WTC11 (cell line): ENCODE data around the gene CLEC20A. TPM values are rescaled to one million over a fixed set of nuclear protein-coding genes. Genes with fewer than 3 reads are reported as not detected.
A peak's percentile ranks its signal among the peaks of the same experiment; 100 is the strongest.

Experiments used
- ATAC-seq: fragments of 200-7000 bp; cut with Tn5 transposase; 2 replicates; pipeline ENCODE4 v1.10.0; 2021; ENCODE audit warnings: mild to moderate bottlenecking, moderate library complexity
- CTCF ChIA-PET: fragments of 300-600 bp; sonication (Branson Sonifier 250); formaldehyde crosslinking; loops from one replicate; lab custom pipeline; 2021; ENCODE audit warnings: antibody characterized with exemption; lab: Charles Lee
- POLR2A ChIA-PET: fragments of 350-600 bp; sonication (Branson Sonifier 250); formaldehyde crosslinking; loops from one replicate; lab custom pipeline; 2021; ENCODE audit warnings: antibody characterized with exemption; lab: Charles Lee
- DNase-seq: peaks from one replicate; pipeline ENCODE4 v3.0.0; 2021; ENCODE audit warnings: low spot score
- H3K27ac Mint-ChIP-seq: 2 replicates; pipeline ENCODE4 v1.8.0; 2021; ENCODE audit warnings: mixed read lengths
- H3K27me3 Mint-ChIP-seq: 2 replicates; pipeline ENCODE4 v1.8.0; 2021; ENCODE audit warnings: low read depth, mild to moderate bottlenecking, moderate library complexity, mixed read lengths
- H3K36me3 Mint-ChIP-seq: 2 replicates; pipeline ENCODE4 v1.8.0; 2021; ENCODE audit warnings: mixed read lengths
- H3K4me1 Mint-ChIP-seq: 2 replicates; pipeline ENCODE4 v1.8.0; 2022; ENCODE audit warnings: mixed read lengths
- H3K4me3 Mint-ChIP-seq: 2 replicates; pipeline ENCODE4 v1.8.0; 2021; ENCODE audit warnings: mild to moderate bottlenecking, moderate library complexity, mixed read lengths
- H3K9me3 Mint-ChIP-seq: 2 replicates; pipeline ENCODE4 v1.8.0; 2021; ENCODE audit warnings: mixed read lengths
- CDX4 ChIP-seq: fragments of 250-450 bp; sonication (Bioruptor Pico); IDR thresholded peaks from 2 replicates; pipeline ENCODE4 v1.9.0; 2021; ENCODE audit warnings: moderate library complexity, mild to moderate bottlenecking, inconsistent platforms, borderline replicate concordance
- CREB1 ChIP-seq: sonication (generic); formaldehyde crosslinking; IDR thresholded peaks from 2 replicates; pipeline ENCODE4 v1.8.0; 2023; ENCODE audit warnings: mild to moderate bottlenecking, missing genetic modification reagents
- ESRRA ChIP-seq: sonication (generic); formaldehyde crosslinking; IDR thresholded peaks from 2 replicates; pipeline ENCODE4 v1.8.1; 2022; ENCODE audit warnings: mild to moderate bottlenecking, missing genetic modification reagents, borderline replicate concordance
- GABPB1 ChIP-seq: sonication (generic); formaldehyde crosslinking; IDR thresholded peaks from 2 replicates; pipeline ENCODE4 v1.8.1; 2023; ENCODE audit warnings: mild to moderate bottlenecking, missing genetic modification reagents
- MAX ChIP-seq: sonication (generic); formaldehyde crosslinking; IDR thresholded peaks from 2 replicates; pipeline ENCODE4 v1.8.0; 2022; ENCODE audit warnings: mild to moderate bottlenecking, missing genetic modification reagents
- MLX ChIP-seq: sonication (generic); formaldehyde crosslinking; IDR thresholded peaks from 2 replicates; pipeline ENCODE4 v1.8.1; 2023; ENCODE audit warnings: mild to moderate bottlenecking, missing genetic modification reagents, moderate library complexity
- MXD4 ChIP-seq: fragments of 250-450 bp; sonication (Bioruptor Pico); IDR thresholded peaks from 2 replicates; pipeline ENCODE4 v1.8.0; 2021; ENCODE audit warnings: mild to moderate bottlenecking, moderate library complexity, borderline replicate concordance
- NR2C2 ChIP-seq: sonication (generic); formaldehyde crosslinking; IDR thresholded peaks from 2 replicates; pipeline ENCODE4 v1.8.0; 2022; ENCODE audit warnings: mild to moderate bottlenecking, missing genetic modification reagents
- SOX15 ChIP-seq: fragments of 250-450 bp; sonication (Bioruptor Pico); IDR thresholded peaks from 2 replicates; pipeline ENCODE4 v1.9.0; 2021; ENCODE audit warnings: mild to moderate bottlenecking
- SP1 ChIP-seq: sonication (generic); formaldehyde crosslinking; conservative IDR thresholded peaks from 2 replicates; pipeline ENCODE4 v1.8.1; 2022; ENCODE audit warnings: missing genetic modification reagents
- STAT6 ChIP-seq: sonication (generic); formaldehyde crosslinking; conservative IDR thresholded peaks from 2 replicates; pipeline ENCODE4 v1.8.1; 2023; ENCODE audit warnings: mild to moderate bottlenecking, low read depth, missing genetic modification reagents, moderate library complexity
- TCF7 ChIP-seq: sonication (generic); formaldehyde crosslinking; IDR thresholded peaks from 2 replicates; pipeline ENCODE4 v1.8.0; 2022; ENCODE audit warnings: mild to moderate bottlenecking, low read depth, missing genetic modification reagents, moderate library complexity
- ZBTB21 ChIP-seq: sonication (generic); formaldehyde crosslinking; IDR thresholded peaks from 2 replicates; pipeline ENCODE4 v1.8.1; 2023; ENCODE audit warnings: mild to moderate bottlenecking, missing genetic modification reagents, borderline replicate concordance
- ZNF138 ChIP-seq: sonication (generic); formaldehyde crosslinking; conservative IDR thresholded peaks from 2 replicates; pipeline ENCODE4 v1.8.1; 2022; ENCODE audit warnings: mild to moderate bottlenecking, moderate library complexity, missing genetic modification reagents
- ZNF317 ChIP-seq: sonication (generic); formaldehyde crosslinking; IDR thresholded peaks from 2 replicates; pipeline ENCODE4 v1.8.1; 2023; ENCODE audit warnings: low read depth, mild to moderate bottlenecking, moderate library complexity, missing genetic modification reagents, borderline replicate concordance
- ZNF396 ChIP-seq: fragments of 250-450 bp; sonication (Bioruptor Pico); IDR thresholded peaks from 2 replicates; pipeline ENCODE4 v1.8.0; 2021; ENCODE audit warnings: mild to moderate bottlenecking, moderate library complexity, borderline replicate concordance
- total RNA-seq: library from RNA; stranded (reverse); gene quantifications from 3 replicates; pipeline ENCODE4 v1.2.3, GENCODE V29; 2021
- TF ChIP-seq, protein P1 (sequence below): sonication (generic); formaldehyde crosslinking; IDR thresholded peaks from 2 replicates; pipeline ENCODE4 v1.8.1; 2022; ENCODE audit warnings: mild to moderate bottlenecking, moderate library complexity, missing genetic modification reagents
- TF ChIP-seq, protein P2 (sequence below): sonication (generic); formaldehyde crosslinking; IDR thresholded peaks from 2 replicates; pipeline ENCODE4 v1.8.1; 2023; ENCODE audit warnings: mild to moderate bottlenecking, missing genetic modification reagents

The CLEC20A gene
- total RNA-seq, 1 experiment from 2014 or later = not detected

DNA sequence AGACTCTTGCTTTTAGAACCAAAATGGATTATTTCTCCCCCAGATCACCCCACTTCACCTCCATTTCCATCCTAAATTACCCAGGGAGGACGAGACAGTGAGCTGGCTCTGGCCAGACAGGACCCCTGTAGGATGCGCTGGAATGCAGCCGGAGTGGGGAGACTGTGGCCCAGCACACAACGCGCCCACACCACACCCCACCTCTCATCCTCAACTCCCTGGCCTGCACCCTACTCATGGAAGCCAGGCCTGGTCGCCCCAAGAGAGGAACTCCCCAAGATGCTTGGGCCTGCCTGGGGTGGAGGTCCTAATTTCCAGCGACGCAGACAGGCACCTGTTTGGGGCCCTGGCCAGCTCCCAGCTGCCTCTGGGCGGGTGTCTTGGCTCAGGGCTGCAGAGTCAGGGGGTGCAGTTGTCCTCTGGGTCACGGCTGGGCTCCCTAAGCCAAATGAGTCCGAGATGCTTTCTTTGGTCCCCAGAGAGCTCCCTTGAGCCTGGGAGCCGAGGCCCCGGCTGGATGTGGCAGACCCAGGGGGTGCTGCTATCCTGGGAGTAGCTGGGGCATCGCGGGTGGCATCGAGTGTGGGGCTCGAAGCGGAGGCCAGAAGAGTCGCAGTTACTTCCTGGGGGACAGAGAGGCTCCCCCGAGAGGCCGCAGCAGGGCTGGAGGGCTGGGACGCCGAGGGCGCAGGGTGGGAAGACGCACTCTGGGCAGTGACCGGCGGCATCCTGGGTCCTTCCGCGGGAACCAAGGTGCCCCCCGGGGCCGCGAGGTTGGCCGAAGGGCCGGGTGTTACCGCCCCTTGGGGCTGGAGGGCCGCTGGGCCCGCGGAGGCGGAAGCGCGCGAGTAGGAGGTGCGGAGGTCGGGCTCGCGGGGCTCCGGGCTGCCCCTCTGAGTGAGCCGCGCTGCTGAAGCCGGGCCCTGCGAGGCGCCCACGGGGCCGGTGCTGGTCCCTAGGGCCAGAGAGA, 10.4 kb downstream of the CLEC20A start (continued):
- TF ChIP-seq MAX (CRISPR knock-in tag) = no peak
- no peak for TF ChIP-seq ZNF317 (CRISPR knock-in tag)
- TF ChIP-seq GABPB1 (CRISPR knock-in tag) = no peak
- TF ChIP-seq, protein P1, sequence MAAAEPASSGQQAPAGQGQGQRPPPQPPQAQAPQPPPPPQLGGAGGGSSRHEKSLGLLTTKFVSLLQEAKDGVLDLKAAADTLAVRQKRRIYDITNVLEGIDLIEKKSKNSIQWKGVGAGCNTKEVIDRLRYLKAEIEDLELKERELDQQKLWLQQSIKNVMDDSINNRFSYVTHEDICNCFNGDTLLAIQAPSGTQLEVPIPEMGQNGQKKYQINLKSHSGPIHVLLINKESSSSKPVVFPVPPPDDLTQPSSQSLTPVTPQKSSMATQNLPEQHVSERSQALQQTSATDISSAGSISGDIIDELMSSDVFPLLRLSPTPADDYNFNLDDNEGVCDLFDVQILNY = no peak
- TF ChIP-seq MXD4 (CRISPR knock-in tag) = no peak
- no peak for TF ChIP-seq NR2C2 (CRISPR knock-in tag)
- TF ChIP-seq CREB1 = no peak
- no peak for TF ChIP-seq ESRRA (CRISPR knock-in tag)
- TF ChIP-seq ZBTB21 (CRISPR knock-in tag) = no peak
- no peak for TF ChIP-seq CDX4
- TF ChIP-seq, protein P2, sequence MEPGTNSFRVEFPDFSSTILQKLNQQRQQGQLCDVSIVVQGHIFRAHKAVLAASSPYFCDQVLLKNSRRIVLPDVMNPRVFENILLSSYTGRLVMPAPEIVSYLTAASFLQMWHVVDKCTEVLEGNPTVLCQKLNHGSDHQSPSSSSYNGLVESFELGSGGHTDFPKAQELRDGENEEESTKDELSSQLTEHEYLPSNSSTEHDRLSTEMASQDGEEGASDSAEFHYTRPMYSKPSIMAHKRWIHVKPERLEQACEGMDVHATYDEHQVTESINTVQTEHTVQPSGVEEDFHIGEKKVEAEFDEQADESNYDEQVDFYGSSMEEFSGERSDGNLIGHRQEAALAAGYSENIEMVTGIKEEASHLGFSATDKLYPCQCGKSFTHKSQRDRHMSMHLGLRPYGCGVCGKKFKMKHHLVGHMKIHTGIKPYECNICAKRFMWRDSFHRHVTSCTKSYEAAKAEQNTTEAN = no peak
- no peak for TF ChIP-seq ZNF138 (CRISPR knock-in tag)

DNA sequence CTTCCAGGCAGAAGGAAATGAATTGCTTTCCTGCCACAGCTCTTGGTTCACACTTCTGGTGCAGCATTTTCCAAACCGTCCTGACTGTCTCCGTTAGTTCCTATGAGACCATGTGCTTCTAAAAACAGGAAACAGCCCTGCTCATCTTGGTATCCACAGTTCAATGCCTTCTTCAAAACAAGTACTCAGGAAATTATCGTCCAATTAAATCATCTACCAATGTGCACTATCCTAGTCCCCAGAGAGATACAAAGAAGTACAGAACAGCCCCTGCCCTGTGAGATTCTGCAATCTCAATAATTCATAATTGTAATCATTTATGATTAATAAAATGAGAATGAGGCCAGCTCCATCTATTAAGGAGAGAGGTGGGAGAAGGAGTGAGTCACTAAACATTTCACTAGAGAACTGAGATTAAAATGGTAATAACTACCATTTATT, 11.2 kb downstream of the CLEC20A start:
- Mint-ChIP-seq H3K27ac (0 out of 2 replicates have a peak overlapping the region, but pooled peaks have one; percentile 13), H3K4me1 (peaks cover 7% of the 10 kb centered on the region), H3K27me3 (no peaks in the 10 kb centered on the region; the same call in 1 of the 2 replicates), H3K9me3 (no peaks in the 10 kb centered on the region), H3K36me3 (no peaks in the 10 kb centered on the region), H3K4me3 (no peak overlapping the region)
- no peak for DNase-seq
- ATAC-seq = no peak
- TF ChIP-seq SP1 (no peak), ZNF396 (CRISPR knock-in tag) (no peak), STAT6 (no peak), MLX (no peak), SOX15 (CRISPR knock-in tag) (no peak), TCF7 (CRISPR knock-in tag) (no peak)
- ChIA-PET CTCF (interaction anchor here (0.5 to 3.5 kb wide), 2 partner anchors 16 to 688 kb away, joined by 3 to 34 read pairs; no protein-coding TSS in a partner anchor), POLR2A (no interaction called here)
